ENCODE data around the gene BPIFB2. TPM values are rescaled to one million over a fixed set of nuclear protein-coding genes. Genes with fewer than 3 reads are reported as not detected.

BPIFB2 gene
- total and polyA plus RNA-seq, 2 donors (not counting 3 experiments of a cell fraction or from before 2014, with no cell fraction given): not detected

DNA sequence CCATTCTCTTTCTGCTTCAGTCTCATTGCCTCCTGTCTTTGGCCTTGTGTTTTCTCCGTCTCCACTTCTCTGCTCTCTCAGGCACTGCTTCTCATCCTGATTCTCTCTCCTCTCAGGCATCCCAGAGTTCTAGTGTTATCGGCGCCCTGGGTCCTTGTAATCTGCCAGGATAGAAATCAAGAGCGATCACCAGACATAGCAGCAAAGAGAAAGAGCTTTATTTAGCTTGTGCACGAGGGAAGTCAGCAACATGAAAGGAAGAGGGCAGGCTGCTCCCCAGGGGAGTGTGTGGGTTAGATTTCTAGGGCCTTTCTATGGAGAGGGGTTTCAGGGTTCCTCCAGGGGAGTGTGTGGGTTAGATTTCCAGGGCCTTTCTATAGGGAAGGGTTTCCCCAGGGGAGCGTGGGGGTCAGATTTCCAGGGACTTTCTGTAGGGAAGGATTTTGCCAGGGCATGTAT, 35.8 kb upstream of the BPIFB2 start:
- BruUV-seq (replicated peaks): no TSS peak
- Histone ChIP-seq H3K27ac (ENCODE audit: insufficient read depth, low read depth, low read length) (no peak overlapping the region), H3K79me2 (ENCODE audit: control insufficient read depth, insufficient read depth, low read length) (no peaks in the 10 kb centered on the region), H3K4me1 (ENCODE audit: control insufficient read depth, extremely low read depth, insufficient read depth, low read length) (peaks cover 14% of the 10 kb centered on the region), H2AFZ (ENCODE audit: low read depth, low read length) (peak overlapping the region; percentile 97), H3K4me2 (ENCODE audit: insufficient read depth, low read length) (peak overlapping the region; percentile 35), H4K20me1 (replicated peaks; ENCODE audit: control insufficient read depth, extremely low read depth, insufficient read depth, low read length) (no peaks in the 10 kb centered on the region), H3K9me3 (replicated peaks; ENCODE audit: control insufficient read depth, insufficient read depth, low read length) (no peaks in the 10 kb centered on the region), H3K4me3 (replicated peaks in 1 of 3; ENCODE audit: insufficient read depth in 1 of 3, low read depth in 1 of 3, low read length in 3 of 3) (no peak overlapping the region), H3K36me3 (ENCODE audit: control insufficient read depth in 2 of 2, extremely low read depth in 1 of 2, insufficient read depth in 2 of 2, low read length in 2 of 2) (no peaks in the 10 kb centered on the region), H3K27me3 (ENCODE audit: control insufficient read depth in 2 of 2, insufficient read depth in 2 of 2, low read length in 2 of 2) (no peaks in the 10 kb centered on the region), H3K9me1 (replicated peaks; ENCODE audit: control insufficient read depth, extremely low read depth, insufficient read depth, low read length) (no peaks in the 10 kb centered on the region), H3K9ac (replicated peaks; ENCODE audit: extremely low read depth, insufficient read depth, low read length) (no peak overlapping the region)
- DNase-seq (ENCODE audit: low read depth, low spot score): no peak
- dilution Hi-C loops (cut with MboI; ENCODE audit: extremely low pct_ligation_motif_present, low sequenced_read_pairs) (no loop called here), intact Hi-C loops (cut with micrococcal nuclease) (no loop called here)
- peak; percentile 44 for FAIRE-seq
- TF ChIP-seq POLR2A (IDR thresholded peaks at IDR 0.05; ENCODE audit: low read depth, low read length) (no peak), JUN (IDR thresholded peaks at IDR 0.05; ENCODE audit: borderline replicate concordance, insufficient read depth, insufficient read length, low read depth) (no peak), MYC (IDR thresholded peaks at IDR 0.05; ENCODE audit: low read depth, low read length) (no peak)
- ChIA-PET CTCF (interaction anchor here (1.5 kb wide), 1 partner anchor 236 kb away, joined by 3 read pairs; no protein-coding TSS in a partner anchor), POLR2A (no interaction called here)

- no peaks in the 10 kb centered on the region for H3K9me3 ChIP-seq (replicated peaks; ENCODE audit: control insufficient read depth, insufficient read depth, low read length)
- H4K20me1 ChIP-seq (replicated peaks; ENCODE audit: control insufficient read depth, extremely low read depth, insufficient read depth, low read length): no peaks in the 10 kb centered on the region
- dilution Hi-C loops (cut with MboI; ENCODE audit: extremely low pct_ligation_motif_present, low sequenced_read_pairs) (no loop called here), intact Hi-C loops (cut with micrococcal nuclease) (no loop called here)
- TF ChIP-seq POLR2AphosphoS5 (IDR thresholded peaks at IDR 0.05; ENCODE audit: insufficient read depth, low read depth, low read length): no peak
- TF ChIP-seq FOS (IDR thresholded peaks at IDR 0.05; ENCODE audit: borderline replicate concordance, insufficient read depth, low read length): no peak
- TF ChIP-seq, protein P1, sequence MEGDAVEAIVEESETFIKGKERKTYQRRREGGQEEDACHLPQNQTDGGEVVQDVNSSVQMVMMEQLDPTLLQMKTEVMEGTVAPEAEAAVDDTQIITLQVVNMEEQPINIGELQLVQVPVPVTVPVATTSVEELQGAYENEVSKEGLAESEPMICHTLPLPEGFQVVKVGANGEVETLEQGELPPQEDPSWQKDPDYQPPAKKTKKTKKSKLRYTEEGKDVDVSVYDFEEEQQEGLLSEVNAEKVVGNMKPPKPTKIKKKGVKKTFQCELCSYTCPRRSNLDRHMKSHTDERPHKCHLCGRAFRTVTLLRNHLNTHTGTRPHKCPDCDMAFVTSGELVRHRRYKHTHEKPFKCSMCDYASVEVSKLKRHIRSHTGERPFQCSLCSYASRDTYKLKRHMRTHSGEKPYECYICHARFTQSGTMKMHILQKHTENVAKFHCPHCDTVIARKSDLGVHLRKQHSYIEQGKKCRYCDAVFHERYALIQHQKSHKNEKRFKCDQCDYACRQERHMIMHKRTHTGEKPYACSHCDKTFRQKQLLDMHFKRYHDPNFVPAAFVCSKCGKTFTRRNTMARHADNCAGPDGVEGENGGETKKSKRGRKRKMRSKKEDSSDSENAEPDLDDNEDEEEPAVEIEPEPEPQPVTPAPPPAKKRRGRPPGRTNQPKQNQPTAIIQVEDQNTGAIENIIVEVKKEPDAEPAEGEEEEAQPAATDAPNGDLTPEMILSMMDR (IDR thresholded peaks at IDR 0.05; ENCODE audit: extremely low read depth in 1 of 2, insufficient read depth in 1 of 2, low read depth in 1 of 2, low read length in 2 of 2): no peak
- TF ChIP-seq GATA2 (IDR thresholded peaks at IDR 0.05; ENCODE audit: insufficient read depth, insufficient read length, low read depth, low read length): peak; percentile 56
- ChIA-PET CTCF (interaction anchor here (1.5 kb wide), 1 partner anchor 235 kb away, joined by 3 read pairs; no protein-coding TSS in a partner anchor), POLR2A (no interaction called here)
- H3K27ac ChIP-seq (ENCODE audit: insufficient read depth, low read depth, low read length): no peak overlapping the region
- no peak overlapping the region for H3K4me3 ChIP-seq (replicated peaks in 1 of 3; ENCODE audit: insufficient read depth in 1 of 3, low read depth in 1 of 3, low read length in 3 of 3)
- no peaks in the 10 kb centered on the region for H3K36me3 ChIP-seq (ENCODE audit: control insufficient read depth in 2 of 2, extremely low read depth in 1 of 2, insufficient read depth in 2 of 2, low read length in 2 of 2)
- DNase-seq (ENCODE audit: low read depth, low spot score) (peak; percentile 8), FAIRE-seq (peak; percentile 24)
- H3K4me2 ChIP-seq (ENCODE audit: insufficient read depth, low read length): peak overlapping the region; percentile 35
- H3K27me3 ChIP-seq (ENCODE audit: control insufficient read depth in 2 of 2, insufficient read depth in 2 of 2, low read length in 2 of 2): no peaks in the 10 kb centered on the region
- H2AFZ ChIP-seq (ENCODE audit: low read depth, low read length): peak overlapping the region; percentile 97
- BruUV-seq (replicated peaks): no TSS peak
- no peaks in the 10 kb centered on the region for H3K79me2 ChIP-seq (ENCODE audit: control insufficient read depth, insufficient read depth, low read length)
- no peak overlapping the region for H3K9ac ChIP-seq (replicated peaks; ENCODE audit: extremely low read depth, insufficient read depth, low read length)
- peaks cover 14% of the 10 kb centered on the region for H3K4me1 ChIP-seq (ENCODE audit: control insufficient read depth, extremely low read depth, insufficient read depth, low read length)
- no peaks in the 10 kb centered on the region for H3K9me1 ChIP-seq (replicated peaks; ENCODE audit: control insufficient read depth, extremely low read depth, insufficient read depth, low read length)
Measured at GRCh38 chr20:32972181-32973076, 35.1 kb upstream of the BPIFB2 start.

Measured in endothelial cell of umbilical vein (primary cell).